Hematopoietic multipotent progenitor cell treated with erythropoietin and hydrocortisone succinate and interleukin-3 and kit ligand, for 4 days (in vitro differentiated cells): ENCODE data around the gene ORM1.
"Not testable (repeated sequence)": the region's sequence is repeated elsewhere in the genome, so short reads cannot be mapped to it uniquely, and the experiment has no call there.

ENCODE experiments used
- DNase-seq: peaks from one replicate; pipeline ENCODE4 v3.0.0-alpha.2; 2015

ORM1 gene

DNA sequence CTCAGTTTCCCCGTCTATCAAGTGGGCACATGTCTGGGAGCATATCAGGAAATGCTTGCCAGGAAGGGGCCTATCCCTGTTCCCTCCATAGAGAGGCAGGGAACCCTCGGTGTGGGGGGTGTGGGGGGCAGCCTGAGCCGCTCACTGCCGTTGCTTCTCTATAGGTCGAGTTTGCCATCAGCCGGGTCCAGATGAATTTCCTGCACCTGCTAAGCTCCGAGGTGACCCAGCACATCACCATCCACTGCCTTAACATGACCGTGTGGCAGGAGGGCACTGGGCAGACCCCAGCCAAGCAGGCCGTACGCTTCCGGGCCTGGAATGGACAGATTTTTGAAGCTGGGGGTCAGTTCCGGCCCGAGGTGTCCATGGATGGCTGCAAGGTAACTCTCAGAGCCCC, 13.8 kb upstream of the ORM1 start:
- DNase-seq: no peak

DNA sequence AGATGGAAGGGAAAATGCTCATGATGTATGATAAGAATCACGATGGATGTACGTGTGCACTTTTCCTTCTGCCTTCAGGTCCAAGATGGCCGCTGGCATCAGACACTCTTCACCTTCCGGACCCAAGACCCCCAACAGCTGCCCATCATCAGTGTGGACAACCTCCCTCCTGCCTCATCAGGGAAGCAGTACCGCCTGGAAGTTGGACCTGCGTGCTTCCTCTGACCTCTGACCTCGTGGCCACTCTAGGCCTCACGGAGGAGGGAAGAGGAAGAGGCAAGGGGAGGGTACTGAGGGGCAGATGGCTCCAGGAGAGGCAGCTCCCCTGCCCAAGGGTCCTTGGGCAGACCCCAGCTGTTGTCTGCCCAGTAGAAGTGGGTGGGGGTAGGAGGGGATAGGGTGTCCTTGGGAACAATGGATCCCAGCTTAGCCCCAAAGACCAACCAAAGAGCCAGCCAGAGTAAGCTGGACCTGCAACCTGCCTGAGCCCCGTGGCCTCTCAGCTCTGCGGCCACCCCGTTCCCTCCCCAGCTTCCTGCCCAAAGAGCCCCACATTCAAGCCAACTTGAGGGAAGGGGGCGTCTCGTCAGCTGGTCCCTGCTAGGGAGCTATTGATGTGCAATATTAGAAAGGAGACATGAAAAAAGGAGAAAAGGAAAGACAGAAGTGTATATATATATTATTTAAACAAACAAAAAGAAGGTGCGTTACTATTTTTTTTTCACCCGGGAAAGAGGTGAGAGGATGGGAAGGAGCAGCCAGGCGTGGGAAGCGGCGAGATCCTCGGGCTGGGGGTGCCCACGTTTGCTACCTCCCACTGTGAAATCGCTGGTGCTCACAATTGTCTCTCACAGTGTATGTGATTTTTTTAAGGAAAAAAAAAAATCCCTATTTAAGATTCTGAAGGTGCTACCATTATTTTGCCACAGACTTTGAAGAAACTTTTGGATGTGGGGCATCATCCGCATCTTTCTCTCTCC, 12.1 kb upstream of the ORM1 start:
- DNase-seq: no peak

DNA sequence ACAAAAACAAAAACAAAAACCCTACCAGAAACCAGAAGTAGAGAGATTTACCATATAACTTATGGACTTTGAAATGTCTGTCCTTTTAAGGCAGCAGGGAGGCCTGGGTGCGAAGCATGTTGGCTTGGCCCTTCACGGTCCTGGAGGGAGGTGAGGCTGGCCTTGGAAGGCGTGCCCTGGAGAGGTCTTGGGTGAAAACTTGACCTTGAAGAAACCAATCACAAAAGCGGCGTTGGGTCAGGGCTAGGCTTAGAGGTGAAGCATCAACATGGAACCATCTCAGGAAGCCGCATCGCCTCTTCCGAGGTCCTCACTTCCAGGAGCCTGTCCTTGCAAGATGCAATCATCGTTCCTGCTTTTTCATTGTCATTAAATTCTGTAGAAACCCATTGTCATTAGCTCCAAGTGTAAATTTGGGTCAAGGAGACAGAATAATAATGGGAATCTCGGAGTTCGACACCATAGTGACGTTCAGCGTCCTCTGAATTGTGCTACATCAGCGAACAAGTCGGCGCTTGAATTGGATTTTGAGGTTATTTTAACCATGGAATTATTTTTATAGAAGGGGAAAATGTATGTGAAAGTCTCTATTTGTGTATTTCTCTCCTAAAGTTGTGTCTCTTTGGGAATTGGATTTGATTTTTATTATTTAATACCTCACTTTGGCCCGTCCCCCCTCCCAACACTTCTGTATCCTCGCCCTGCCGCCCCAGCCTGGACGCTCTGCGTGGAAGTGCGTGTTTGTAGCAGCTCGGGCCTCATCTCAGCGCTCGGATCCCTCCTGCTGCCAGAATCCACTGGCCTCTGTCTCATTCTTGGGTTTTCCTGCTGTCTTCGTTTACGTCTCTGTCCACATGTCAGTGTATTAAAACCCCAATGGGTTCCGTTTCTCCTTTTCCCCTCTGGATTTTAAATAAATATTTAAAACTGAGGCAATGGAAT, 11.1 kb upstream of the ORM1 start:
- DNase-seq: no peak

- DNase-seq: no peak
Observed at GRCh38 chr9:114312513-114312875, 10.4 kb upstream of the ORM1 start.

- no peak for DNase-seq
Observed at GRCh38 chr9:114313186-114313585, 9.7 kb upstream of the ORM1 start.

DNA sequence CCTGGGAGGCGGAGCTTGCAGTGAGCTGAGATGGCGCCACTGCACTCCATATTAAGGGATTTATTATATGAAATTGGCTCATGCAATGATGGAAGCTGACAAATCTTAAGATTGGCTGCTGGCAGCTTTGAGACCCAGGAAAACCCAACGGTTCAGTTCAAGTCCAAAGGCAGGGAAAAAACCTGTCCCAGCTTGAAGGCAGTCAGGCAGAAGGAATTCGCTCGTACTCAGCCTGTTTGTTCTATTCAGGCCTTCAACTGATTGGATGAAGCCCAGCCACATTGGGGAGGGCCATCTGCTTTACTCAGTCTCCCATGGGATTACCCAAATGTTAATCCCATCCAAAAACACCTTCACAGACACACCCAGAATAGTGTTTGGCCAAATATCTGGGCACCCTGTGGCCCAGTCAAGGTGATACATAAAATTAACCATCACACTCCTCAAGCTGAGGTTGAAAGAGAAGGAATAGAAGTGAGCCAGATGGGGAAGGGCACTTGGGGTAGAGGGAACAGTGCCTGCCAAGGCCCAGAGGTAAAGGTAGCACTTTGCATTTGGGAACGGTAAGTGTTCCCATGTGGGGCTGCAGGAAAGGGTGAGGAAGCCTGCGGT, 8.5 kb upstream of the ORM1 start:
- no peak for DNase-seq

DNA sequence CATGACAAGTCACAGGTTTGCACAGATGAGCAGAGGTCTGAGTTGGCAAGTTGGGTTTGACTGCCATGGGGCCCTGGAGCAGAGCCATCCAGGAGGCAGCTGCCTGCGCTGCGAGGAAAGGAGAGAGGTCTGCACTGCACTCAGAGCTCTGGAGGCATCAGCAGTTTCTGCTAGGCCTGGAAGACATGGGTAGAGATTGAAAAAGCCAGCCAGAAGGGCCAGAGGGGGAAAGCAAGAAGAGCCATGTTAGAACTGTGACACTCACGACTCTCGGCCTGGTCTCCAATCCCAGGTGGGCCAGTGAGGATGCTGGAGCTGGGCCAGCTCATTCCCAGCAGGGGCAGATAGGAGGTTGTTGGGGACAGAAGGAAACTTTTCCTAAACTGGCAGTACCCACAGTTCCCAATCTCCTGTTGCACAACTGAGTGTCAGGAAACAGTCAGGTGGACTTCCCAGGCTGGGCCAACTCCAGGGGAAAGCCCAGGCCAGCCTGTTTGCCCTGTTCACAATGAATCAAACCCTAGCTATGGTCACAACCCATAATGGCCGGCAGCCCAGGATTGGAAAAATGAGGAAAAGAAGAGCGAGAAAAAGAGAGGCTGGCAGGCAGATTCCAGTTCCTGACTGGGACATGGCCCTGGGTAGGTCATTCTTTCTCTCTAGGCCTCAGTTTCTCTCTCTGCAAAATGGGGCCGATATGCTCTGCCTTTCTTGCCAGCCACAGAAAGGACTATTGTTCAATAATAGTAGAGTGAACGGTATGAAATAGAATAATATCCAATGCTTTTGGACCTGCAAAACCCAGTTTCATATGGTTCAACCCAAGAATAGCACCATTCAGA, 7.8 kb upstream of the ORM1 start:
- no peak for DNase-seq

- peak; percentile 21 for DNase-seq
Observed at GRCh38 chr9:114315723-114316363, 7.1 kb upstream of the ORM1 start.

- DNase-seq: no peak
Observed at GRCh38 chr9:114316605-114317230, 6.2 kb upstream of the ORM1 start.

GRCh38 chr9:114317665-114318357, 5.1 kb upstream of the ORM1 start:
- DNase-seq: peak; percentile 55

DNA sequence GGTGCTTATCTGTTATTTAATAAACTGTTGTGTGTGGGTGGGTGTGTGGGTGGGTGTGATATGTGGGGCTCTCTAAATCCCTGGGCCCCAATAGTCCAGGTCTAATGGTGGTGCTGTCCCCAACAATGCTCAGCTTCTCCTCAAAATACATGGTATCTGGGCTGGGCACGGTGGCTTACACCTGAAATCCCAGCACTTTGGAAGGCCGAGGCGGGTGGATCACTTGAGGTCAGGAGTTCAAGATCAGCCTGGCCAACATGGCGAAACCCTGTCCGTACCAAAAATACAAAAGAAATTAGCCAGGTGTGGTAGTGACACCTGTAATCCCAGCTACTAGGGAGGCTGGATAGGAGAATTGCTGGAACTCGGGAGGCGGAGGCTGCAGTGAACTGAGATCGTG, 4.5 kb upstream of the ORM1 start:
- no peak for DNase-seq

GRCh38 chr9:114319147-114319546, 3.8 kb upstream of the ORM1 start:
- no peak for DNase-seq

- DNase-seq: not testable (repeated sequence)
Observed at GRCh38 chr9:114320710-114321109, 2.2 kb upstream of the ORM1 start.

GRCh38 chr9:114321759-114322158, 1.1 kb upstream of the ORM1 start:
- DNase-seq: no peak

DNA sequence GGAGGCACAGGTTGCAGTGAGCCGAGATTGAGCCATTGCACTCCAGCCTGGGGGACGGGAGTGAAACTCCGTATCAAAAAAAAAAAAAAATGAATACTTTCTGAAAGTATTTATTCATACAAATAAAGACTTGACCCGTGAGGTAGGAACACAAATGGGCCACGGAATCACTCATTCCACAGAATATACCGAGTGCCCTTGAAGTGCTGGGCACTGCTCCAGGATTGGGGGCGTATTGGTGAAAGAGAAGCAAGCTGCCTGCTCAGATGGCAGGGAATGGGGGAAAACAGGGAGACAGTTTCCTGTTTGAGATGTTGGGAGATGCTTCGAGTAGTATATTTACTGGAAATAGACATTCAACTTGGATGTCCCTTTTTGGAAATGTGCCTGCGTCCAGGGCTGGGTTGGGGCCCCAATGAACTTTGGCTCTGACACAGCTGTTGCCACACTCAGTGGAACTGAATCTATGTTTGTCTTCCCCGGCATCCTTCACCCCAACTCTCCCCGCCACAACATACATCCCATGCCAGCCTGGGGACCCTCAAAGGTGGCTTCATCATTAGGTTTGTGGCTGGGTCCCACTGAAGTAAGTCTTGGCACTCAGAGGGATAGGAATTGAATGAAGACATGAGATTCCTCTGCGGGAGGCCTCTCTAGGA, 609 bp upstream of the ORM1 start:
- not testable (repeated sequence) for DNase-seq

DNA sequence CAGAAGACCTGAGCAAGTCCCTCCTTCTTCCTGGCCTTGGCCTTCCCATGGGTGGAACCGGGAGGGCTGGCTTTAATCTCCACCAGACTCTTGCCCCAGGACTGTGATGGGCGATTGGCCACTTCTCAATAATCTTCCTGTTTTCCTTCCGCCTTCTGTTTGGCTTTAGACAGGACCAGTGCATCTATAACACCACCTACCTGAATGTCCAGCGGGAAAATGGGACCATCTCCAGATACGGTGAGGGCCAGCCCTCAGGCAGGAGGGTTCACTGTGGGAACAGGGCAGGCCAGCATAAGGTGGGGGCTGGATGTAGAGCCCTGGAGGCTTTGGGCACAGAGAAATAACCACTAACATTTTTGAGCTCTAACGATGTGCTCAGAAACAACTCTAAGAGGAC, 951 bp downstream of the ORM1 start:
- not testable (repeated sequence) for DNase-seq

- DNase-seq: no peak
Observed at GRCh38 chr9:114324492-114324891, 1.6 kb downstream of the ORM1 start.

- DNase-seq: not testable (repeated sequence)
Observed at GRCh38 chr9:114324965-114325364, 2.1 kb downstream of the ORM1 start.

DNA sequence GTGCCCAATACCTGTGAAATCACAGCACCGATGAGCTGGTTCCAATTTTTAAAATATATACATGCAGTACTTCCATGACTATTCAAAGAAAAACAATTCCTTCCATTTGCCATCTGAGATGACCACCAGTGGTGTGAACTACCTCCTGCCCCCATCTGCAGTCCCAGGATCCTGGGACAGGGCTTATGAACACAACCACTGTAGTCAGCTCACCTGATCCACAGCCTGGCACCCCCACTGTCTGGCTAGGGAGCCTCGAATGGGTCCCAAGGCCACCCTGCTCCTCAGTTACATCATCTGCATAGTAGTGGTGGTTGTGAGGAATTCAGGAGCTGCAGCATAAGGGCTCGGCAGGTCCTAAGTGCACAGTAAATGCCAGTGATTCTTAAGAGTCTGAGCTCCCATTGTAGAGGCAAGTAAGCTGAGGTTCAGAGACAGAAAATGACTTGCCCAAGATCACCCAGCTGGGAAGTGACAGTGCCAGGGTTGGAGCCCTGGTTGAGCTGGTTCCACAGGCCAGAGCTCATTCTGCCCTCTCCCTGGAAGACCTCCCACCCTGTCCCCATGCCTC, 2.9 kb downstream of the ORM1 start:
- DNase-seq: not testable (repeated sequence)

GRCh38 chr9:114327749-114328148, 4.9 kb downstream of the ORM1 start:
- DNase-seq: no peak
